Prostate gland (tissue), 2 donors: ENCODE results near the gene HOXD13. TPM values are rescaled to one million over a fixed set of nuclear protein-coding genes. Genes with fewer than 3 reads are reported as not detected.

Experiments
- DNase-seq: peaks from one replicate; pipeline ENCODE4 v3.0.0-alpha.2; 2019; ENCODE audit warnings: low spot score
- H3K27ac ChIP-seq, 2 donors: fragments of 200-600 bp; sonication (generic); 2 replicates each; pipeline ENCODE4 v1.5.1; 2017 to 2019
- H3K27me3 ChIP-seq: fragments of 200-600 bp; sonication (generic); replicated peaks from 2 replicates; pipeline ENCODE4 v1.5.1; 2019; ENCODE audit not compliant: insufficient read depth
- H3K36me3 ChIP-seq, 2 donors: fragments of 200-600 bp; sonication (generic); 1 replicate in 1 of 2; 2 replicates in 1 of 2; pipeline versions ENCODE4 v1.5.1 to v1.8.1; 2017 to 2019
- H3K4me1 ChIP-seq: fragments of 200-600 bp; sonication (generic); replicated peaks from 2 replicates; pipeline ENCODE4 v1.5.1; 2019
- H3K4me3 ChIP-seq, 2 donors: fragments of 200-600 bp; sonication (generic); 2 replicates each; pipeline ENCODE4 v1.5.1; 2017 to 2019
- H3K9me3 ChIP-seq: fragments of 200-600 bp; sonication (generic); 2 replicates; pipeline ENCODE4 v1.5.1; 2017
- POLR2A ChIP-seq: fragments of 450-650 bp; IDR thresholded peaks from one replicate; pipeline ENCODE4 v1.6.1; 2016; ENCODE audit warnings: antibody characterized with exemption, mild to moderate bottlenecking
- POLR2AphosphoS5 ChIP-seq: sonication (generic); formaldehyde crosslinking; IDR thresholded peaks from one replicate; pipeline ENCODE4 v1.6.1; 2017; ENCODE audit warnings: antibody characterized with exemption
- WGBS: methylation state at CpG from one replicate; pipeline ENCODE4 v1.1.5; 2018; 5-methylcytosine and 5-hydroxymethylcytosine counted together
- intact Hi-C: fragments of 100-400 bp; cut with DNase I; formaldehyde crosslinking; loops from one replicate; pipeline ENCODE4 v1.14.2; 2022
- total RNA-seq, 2 donors: library from RNA; depleted of rRNA; stranded (reverse); fragments of >200 nt; gene quantifications; one replicate each; pipeline ENCODE4 v1.1.0, GENCODE V29; 2016
- TF ChIP-seq, protein P1 (sequence below), 4 experiments: fragments of 200-600 bp in 2 of 4; fragments of 450-650 bp in 2 of 4; sonication (generic) in 2 of 4; IDR thresholded peaks; 1 replicate in 3 of 4; 2 replicates in 1 of 4; pipeline ENCODE4 v1.5.1; 2016 to 2019; ENCODE audit warnings: antibody characterized with exemption in 4 of 4, mild to moderate bottlenecking in 2 of 4, moderate library complexity in 2 of 4

The HOXD13 gene
- total RNA-seq, 2 donors from 2014 or later: 10.6 to 11.8 TPM

DNA sequence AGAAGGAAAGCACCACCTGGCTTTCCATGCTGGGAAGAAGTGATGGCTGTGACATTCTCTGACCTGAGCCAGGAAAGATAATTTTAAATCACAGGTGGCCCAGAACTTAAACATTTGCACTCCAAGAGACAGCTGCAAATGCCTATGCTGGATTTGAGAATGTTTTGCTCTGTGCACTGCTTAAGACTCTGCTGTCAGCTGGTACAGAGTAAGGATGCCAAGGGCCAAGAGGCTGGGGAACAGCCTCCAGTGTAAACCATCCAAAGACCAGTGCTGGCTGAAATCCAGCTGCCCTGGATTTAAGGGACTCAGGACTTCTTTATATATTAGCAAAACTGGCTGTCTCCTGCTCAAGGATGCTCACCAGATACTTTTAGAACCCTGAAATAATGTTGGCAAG, 40.9 kb downstream of the HOXD13 start:
- Histone ChIP-seq H3K4me3 (no peak overlapping the region), H3K9me3 (no peaks in the 10 kb centered on the region), H3K27ac (no peak overlapping the region), H3K27me3 (no peaks in the 10 kb centered on the region), H3K36me3 (no peaks in the 10 kb centered on the region), H3K4me1 (no peaks in the 10 kb centered on the region)
- TF ChIP-seq, protein P1, sequence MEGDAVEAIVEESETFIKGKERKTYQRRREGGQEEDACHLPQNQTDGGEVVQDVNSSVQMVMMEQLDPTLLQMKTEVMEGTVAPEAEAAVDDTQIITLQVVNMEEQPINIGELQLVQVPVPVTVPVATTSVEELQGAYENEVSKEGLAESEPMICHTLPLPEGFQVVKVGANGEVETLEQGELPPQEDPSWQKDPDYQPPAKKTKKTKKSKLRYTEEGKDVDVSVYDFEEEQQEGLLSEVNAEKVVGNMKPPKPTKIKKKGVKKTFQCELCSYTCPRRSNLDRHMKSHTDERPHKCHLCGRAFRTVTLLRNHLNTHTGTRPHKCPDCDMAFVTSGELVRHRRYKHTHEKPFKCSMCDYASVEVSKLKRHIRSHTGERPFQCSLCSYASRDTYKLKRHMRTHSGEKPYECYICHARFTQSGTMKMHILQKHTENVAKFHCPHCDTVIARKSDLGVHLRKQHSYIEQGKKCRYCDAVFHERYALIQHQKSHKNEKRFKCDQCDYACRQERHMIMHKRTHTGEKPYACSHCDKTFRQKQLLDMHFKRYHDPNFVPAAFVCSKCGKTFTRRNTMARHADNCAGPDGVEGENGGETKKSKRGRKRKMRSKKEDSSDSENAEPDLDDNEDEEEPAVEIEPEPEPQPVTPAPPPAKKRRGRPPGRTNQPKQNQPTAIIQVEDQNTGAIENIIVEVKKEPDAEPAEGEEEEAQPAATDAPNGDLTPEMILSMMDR (IDR thresholded peaks at IDR 0.05): no peak
- TF ChIP-seq POLR2A (no peak), POLR2AphosphoS5 (no peak)
- intact Hi-C loops: no loop called here
- DNase-seq: no peak

DNA sequence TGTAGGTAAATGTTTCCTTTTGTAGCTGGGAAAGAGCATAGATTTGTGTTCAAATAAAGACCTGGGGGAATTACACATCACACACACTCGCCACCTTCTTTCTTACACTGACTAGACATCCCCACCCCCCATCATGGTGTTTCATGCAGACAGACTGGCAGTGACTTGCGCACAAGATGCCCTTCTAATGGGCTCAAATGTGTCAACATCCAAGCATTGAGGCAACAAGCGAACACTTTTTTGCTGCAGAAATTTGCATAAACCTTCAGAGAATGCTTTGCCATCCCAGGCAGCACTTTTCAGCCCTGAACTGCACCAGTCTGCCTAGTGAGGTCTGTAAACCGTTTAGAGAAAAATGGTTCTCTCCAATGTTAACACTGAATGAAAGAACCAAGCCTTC, 41.5 kb downstream of the HOXD13 start:
- no peak overlapping the region for H3K27ac ChIP-seq
- no peaks in the 10 kb centered on the region for H3K9me3 ChIP-seq
- intact Hi-C loops: no loop called here
- H3K36me3 ChIP-seq: no peaks in the 10 kb centered on the region
- no peak overlapping the region for H3K4me3 ChIP-seq
- no peaks in the 10 kb centered on the region for H3K4me1 ChIP-seq
- no peak for DNase-seq
- 67% methylated on average over 4 of the region's 4 CpGs for WGBS
- TF ChIP-seq, protein P1 (IDR thresholded peaks at IDR 0.05): no peak
- no peak for TF ChIP-seq POLR2A
- no peak for TF ChIP-seq POLR2AphosphoS5
- H3K27me3 ChIP-seq: no peaks in the 10 kb centered on the region

DNA sequence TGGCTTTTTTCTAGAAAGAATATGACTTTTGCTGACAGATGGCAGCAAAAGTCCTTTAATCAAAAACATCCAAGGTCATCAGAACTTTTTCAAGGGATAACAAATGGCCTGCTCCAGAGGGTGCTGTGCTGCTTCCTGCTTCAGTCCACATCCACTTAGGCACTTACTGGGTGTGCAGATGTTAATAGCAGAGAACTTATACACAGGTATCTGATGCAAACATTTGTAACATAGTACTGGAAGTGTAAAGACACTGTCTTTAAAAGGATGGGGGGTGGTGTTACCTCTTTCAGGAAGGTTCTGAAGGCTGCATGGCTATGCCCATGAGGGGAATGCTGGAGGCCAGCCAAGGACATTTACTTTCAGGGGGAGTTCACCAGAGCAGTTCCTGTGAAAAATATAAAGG, 42.5 kb downstream of the HOXD13 start:
- no peaks in the 10 kb centered on the region for H3K36me3 ChIP-seq
- H3K4me3 ChIP-seq: no peak overlapping the region
- no peak for DNase-seq
- no peaks in the 10 kb centered on the region for H3K4me1 ChIP-seq
- no peak for TF ChIP-seq POLR2AphosphoS5
- TF ChIP-seq POLR2A: no peak
- TF ChIP-seq, protein P1 (IDR thresholded peaks at IDR 0.05): no peak
- no peak overlapping the region for H3K27ac ChIP-seq
- intact Hi-C loops: no loop called here
- no peaks in the 10 kb centered on the region for H3K9me3 ChIP-seq
- no peaks in the 10 kb centered on the region for H3K27me3 ChIP-seq

DNA sequence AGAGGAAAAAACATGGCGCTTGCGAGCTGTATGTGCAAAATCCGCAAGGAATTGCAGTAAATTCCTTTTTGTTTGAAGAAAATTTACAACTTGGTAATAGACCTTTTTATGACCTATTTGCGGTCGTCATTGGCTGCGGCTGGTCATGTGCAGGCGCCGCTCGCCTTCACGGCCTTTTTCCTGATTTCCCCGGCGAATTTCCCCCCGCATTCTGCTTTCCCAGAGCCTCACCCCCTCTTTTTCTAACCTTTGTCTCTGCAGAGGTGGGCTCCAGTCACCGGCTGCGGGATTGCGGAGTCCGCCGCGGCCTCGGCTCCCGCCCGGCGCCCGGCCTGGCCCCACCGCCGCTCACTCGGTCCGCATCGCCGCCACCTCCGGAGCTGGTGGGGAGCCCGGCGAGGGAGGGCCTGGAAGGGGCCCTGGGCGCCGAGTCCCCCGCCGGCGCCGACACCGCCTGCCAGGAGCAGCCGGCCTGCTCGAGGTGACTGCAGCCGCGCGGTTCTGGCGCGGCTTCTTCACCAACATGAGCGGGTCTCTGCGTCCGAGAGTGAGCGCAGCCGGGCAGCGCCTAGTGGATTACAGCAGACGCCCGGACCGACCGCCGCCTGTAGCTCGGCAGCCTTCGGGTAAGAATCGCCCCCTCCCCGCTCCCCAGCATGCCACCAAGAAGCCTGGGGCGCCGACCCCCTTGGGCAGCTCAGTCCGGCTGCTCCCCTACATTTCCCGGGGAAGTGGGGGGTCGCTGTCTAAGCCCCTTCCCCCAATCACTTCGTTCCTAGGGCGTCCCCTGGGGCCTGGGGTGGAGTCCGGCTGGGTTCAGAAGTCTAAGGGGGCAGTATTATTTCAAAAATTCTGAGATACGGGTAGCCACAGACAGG, 44.1 kb downstream of the HOXD13 start:
- no peak for TF ChIP-seq POLR2AphosphoS5
- TF ChIP-seq, protein P1 (IDR thresholded peaks at IDR 0.05): peak in 1 of 4 experiments; percentile 15
- TF ChIP-seq POLR2A: no peak
- no peaks in the 10 kb centered on the region for H3K27me3 ChIP-seq
- intact Hi-C loops: no loop called here
- no peaks in the 10 kb centered on the region for H3K4me1 ChIP-seq
- 7% methylated on average over 71 of the region's 71 CpGs for WGBS
- peak overlapping the region; percentile 60 to 75 for H3K27ac ChIP-seq
- no peaks in the 10 kb centered on the region for H3K36me3 ChIP-seq
- H3K4me3 ChIP-seq: peak overlapping the region; percentile 39 to 54
- no peaks in the 10 kb centered on the region for H3K9me3 ChIP-seq
- DNase-seq: no peak

DNA sequence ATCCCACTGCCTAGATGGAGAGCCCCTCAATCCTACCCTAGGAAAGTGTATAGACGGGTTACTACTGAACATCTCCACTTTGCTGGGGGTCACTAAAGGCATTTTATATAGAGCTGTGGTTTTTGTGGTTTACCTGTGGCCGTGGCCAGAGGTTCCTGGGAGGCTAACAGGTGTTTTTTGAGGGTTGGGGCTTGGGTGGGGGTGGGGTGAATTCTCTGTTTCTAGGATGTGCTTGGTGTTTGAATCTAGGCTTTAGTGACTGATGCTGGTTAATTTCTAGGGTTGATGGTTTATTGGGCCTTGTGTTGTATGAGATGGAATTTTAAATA, 44.7 kb downstream of the HOXD13 start:
- H3K9me3 ChIP-seq: no peaks in the 10 kb centered on the region
- intact Hi-C loops: no loop called here
- peak overlapping the region; percentile 39 to 54 for H3K4me3 ChIP-seq
- no peaks in the 10 kb centered on the region for H3K27me3 ChIP-seq
- H3K27ac ChIP-seq: peak overlapping the region; percentile 60 to 75
- no peaks in the 10 kb centered on the region for H3K4me1 ChIP-seq
- H3K36me3 ChIP-seq: no peaks in the 10 kb centered on the region
- TF ChIP-seq POLR2A (no peak), POLR2AphosphoS5 (no peak)
- TF ChIP-seq, protein P1 (IDR thresholded peaks at IDR 0.05): no peak
- WGBS: 71% methylated on average over 2 of the region's 2 CpGs
- no peak for DNase-seq
